GOT3 (cell line): ENCODE results near the gene CBFA2T3.
"Not testable (repeated sequence)": the region's sequence is repeated elsewhere in the genome, so short reads cannot be mapped to it uniquely, and the experiment has no call there.

Source experiments
- DNase-seq: peaks from one replicate; lab custom pipeline; 2025; ENCODE audit warnings: mixed read lengths; lab: John Stamatoyannopoulos, UW

Gene CBFA2T3

GRCh38 chr16:88908307-88908706, 68.7 kb downstream of the CBFA2T3 start:
- no peak for DNase-seq

GRCh38 chr16:88907768-88908167, 69.2 kb downstream of the CBFA2T3 start:
- no peak for DNase-seq

DNA sequence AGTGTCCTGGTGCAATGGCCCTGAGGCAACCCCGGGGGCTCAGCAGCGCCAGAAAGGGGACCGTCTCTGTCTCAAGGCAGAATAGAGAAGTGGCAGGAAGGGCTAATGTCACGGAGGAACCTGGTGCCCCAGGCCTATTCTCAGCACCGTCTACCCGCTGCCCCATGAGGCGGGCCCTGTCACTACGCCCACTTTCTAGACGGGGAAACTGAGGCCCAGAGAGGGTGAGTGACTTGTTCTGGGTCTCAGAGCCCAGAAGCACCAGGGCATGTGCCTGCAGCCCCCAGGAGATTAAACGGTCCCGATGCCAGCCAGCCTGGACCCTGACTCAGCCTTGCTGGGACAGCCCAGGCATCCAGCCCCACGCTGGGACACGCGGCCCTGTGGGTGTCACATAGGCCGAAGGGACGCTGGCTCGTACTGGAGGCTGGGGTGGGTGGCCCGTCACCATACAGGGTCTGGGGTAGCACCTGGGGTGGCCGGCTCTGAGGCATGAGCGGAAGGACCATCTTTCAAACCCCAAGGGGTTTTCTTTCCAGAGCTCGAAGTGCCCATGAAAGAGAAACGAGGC, 70.4 kb downstream of the CBFA2T3 start:
- DNase-seq = no peak

DNA sequence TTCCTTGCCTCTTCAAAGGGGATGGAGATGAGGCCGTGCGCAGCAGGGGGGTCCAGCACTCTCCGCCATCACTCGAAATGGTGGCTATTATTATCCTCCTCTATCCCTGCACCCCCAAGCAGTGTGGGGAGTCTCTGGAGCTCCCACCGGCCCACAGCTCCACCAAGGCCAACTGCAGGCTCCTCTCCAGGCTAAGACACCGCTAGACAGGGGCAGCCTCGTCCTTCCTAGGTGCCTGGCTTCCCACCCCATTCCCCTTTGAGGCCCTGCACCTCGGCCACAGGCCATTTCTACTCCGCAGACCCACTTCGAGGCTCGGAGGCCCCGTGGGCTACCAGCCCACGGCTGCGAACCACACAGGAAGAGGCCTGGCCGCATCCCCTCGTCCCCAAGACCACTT, 71.0 kb downstream of the CBFA2T3 start:
- no peak for DNase-seq

DNA sequence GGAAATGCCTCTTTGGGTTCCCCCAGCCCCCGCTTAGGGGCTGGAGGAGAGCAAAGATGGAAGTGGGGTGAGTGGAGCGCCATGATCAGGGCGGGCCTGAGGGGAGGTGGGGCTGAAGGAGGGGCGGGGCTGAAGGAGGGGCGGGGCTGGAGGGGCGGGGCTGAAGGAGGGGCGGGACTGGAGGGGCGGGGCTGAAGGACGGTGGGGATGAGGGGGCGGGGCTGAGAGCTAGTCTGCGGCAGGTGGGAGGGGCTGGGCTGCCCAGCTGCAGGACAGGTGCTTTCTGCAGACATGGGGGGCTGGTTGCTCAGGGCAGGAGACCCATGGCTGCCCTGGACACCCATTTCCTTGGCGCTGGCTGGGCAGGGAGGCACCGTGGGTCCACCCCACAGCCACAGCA, 71.4 kb downstream of the CBFA2T3 start:
- no peak for DNase-seq

DNA sequence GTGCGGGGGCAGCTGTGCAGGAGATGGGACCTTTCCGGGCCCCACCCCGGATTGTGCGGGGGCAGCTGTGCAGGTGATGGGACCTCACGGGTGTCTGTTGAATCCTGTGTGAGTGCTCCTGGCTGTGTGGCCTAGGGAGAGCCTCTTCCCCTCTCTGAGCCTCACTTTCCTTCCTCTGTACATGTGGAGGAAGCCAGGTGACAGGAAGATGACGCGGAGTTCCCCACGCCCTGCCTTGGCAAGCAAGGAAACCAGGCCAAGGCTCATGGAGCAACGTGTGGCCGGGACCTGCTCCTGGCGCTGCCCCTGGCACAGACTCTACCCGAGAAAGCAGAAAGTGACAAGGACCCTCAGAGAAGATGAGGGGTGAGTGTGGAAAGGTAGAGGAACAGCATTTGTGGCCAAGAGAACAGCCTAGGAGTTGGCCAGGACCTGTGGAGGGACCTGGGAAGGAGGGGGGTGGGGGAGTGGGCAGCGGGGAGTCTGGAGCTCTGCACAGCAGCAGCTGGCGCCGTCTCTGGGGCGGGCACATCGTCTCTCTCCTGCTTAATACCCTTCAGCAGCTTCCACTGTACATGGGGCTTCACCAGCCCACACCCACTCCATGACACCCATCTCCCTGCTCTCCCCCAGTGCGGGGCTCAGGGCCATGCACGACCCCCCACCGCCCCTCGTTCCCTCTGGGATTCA, 72.2 kb downstream of the CBFA2T3 start:
- DNase-seq = no peak

GRCh38 chr16:88903267-88903666, 73.7 kb downstream of the CBFA2T3 start:
- no peak for DNase-seq

- no peak for DNase-seq
These were observed 74.3 kb downstream of the CBFA2T3 start for GRCh38 chr16:88902744-88903143.

DNA sequence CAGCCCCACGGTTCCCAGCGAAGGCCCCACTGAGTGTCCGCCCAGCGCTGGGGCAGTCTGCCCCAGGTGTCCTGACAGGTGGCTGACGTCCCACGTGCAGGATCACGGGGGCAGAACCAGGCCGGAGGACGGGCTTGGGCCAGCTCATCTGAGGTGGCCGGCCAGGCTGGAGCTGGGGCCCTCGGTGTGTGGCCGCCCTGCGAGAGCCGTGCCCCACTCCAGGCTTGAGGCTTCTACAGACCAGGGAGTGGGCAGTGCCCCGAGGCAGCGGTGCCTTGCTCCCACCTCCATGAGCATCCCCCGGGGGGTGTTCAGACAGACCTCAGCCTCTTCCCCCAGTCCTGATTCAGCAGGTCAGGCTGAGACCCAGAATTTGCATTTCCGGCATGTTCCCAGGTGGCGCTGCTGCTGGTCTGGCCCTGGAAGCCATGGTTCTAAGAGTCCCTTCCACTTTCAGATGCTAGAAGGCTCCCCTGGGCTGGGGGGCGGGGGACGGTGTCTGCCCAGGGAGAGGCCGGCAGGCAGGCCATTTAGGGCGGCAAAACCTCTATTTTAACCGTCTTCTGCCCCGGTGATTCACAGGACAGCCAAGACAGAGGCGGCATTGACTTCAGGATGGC, 75.2 kb downstream of the CBFA2T3 start:
- DNase-seq = no peak

DNA sequence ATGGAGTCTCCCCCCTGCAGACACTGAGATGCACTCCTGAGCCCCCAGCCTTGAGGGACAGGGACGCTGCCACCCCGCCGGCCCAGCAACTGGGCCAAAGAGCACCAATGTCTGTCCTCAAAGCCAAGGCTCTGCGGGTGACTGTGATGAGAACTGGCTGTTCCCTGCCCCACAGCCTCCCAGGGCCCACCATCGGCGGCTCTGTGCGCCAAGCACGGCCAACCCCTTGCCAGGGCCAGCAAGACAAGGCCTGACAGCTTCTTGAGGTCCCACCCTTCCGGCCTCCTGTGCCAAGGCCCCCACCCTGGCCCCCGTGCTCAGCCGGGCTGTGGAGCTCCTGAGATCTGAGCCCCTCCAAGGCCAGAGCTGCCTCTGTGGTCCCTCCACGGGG, 76.3 kb downstream of the CBFA2T3 start:
- no peak for DNase-seq

DNA sequence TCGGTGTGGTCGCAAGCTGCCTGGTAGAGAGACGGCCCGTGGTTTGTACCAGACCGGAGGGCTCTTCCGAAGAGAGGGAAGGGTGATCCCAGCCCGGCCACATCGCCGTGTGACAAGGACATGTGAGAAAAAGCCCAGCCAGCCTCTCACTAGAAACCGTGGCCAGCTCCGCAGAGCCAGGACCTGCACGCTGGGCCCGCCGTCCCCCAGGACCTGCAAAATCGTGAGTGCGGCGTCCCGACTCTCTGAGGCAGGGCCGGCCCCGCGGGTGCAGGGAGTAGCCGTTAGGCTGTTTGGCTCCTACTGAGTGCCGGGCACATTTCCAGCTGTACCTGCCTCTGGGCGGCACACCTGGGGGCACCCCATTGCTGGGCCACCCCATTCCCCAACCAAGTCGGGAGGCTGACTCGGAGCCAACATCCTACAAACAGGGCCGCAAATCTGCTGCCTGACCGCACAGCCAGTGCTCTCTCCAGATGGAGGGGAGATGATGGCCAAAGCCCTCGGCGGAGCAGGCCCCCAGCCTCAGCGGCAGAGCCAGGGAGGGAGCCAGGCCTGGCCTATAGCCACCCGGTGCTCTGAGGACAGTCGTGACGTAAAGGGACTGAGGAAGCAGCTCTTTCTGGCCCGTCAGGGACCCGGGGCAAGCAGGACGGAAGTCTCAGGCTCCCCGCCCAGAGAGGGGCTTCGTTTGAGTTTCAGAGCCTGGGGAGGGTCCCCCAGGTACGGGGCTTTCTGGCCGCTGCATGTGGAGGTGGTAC, 76.9 kb downstream of the CBFA2T3 start:
- DNase-seq = no peak

DNA sequence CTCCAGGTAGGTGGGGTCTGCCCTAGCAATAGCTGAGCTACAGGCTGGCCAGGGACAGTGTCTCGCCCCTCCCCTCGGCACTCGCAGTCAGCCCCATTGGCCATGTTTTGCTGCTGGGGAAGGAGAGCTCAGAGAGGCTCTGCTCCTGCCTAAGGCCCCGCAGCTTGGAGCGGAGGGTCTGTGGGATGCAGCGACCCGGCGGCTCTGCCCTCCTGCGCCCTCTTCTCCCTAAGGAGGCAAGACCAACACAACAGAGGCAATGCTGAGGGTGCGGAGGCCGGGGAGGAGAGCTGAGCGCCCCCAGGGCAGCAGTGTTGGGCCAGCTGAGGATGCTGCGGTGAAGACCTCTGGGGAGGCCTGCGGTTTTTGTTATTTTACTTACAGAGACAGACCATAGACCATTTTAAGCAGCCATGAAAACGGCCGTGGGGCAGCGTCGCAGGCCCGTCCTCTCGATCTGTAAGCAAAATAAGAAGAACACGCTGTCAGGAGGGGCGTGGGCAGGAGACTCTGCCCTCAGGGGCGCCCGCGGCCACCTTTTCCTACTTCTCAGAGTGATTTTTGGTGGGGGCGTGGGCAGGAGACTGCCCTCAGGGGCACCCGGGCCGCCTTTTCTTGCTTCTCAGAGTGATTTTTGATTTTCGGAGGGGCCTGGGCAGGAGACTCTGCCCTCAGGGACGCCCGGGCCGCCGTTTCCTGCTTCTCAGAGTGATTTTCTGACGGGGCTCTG, 79.1 kb downstream of the CBFA2T3 start:
- DNase-seq = no peak

GRCh38 chr16:88896238-88897070, 80.6 kb downstream of the CBFA2T3 start:
- DNase-seq = no peak

DNA sequence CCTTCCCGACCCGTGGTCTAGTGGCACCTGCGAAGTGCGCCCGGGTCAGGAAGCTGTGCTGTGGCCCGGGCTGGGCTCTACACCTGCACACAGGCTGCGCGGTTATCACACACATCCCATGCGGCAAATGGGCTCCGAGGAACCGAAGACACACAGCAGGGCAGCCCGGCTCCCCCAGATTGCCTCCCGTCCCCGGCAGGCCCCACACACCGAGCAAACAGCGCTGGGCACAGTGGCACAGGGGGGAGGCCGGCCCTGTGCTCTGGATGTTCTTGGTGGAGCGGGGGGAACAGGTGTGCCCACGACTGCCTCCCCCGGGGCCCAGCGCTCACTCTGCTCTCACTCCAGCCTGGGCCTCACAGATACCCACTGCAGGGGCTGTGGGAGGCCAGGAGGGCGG, 81.7 kb downstream of the CBFA2T3 start:
- no peak for DNase-seq

- no peak for DNase-seq
These were observed 82.2 kb downstream of the CBFA2T3 start for GRCh38 chr16:88894681-88895300.

GRCh38 chr16:88894266-88894665, 82.7 kb downstream of the CBFA2T3 start:
- not testable (repeated sequence) for DNase-seq

DNA sequence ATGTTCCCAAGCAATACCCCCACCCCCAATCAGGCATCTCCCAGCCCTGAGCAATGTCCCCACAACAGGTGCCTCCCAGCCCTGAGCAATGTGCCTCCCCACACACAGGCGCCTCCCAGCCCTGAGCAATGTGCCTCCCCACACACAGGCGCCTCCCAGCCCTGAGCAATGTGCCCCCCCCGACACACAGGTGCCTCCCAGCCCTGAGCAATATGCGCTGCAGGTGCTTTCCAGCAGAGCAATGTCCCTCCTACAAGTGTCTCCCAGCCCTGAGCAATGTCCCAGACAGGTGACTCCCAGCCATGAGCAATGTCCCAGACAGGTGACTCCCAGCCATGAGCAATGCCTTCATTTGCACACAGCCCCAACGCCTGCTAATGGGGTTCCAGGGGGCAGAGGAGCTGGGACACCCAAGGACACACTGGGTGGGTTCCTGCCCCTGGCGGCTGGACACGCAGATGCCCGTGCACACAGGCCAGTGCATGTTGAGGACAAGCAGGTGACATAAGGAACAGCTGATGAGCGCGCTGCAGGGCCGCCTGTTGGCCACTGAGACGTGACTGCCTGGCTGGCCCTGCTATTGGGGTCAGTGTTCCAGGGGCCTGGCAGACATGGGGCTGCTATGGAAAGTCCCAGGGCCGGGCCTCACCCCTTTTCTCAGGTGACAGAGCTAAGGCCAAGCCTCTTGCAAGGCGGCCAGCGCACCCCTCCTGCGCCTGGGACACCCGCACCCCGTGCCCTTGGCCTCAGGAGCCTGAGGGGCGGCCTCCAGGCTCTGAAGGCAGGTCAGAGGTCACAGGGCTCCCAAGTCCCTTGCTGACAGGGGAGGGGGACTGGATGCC, 83.7 kb downstream of the CBFA2T3 start:
- DNase-seq = no peak

DNA sequence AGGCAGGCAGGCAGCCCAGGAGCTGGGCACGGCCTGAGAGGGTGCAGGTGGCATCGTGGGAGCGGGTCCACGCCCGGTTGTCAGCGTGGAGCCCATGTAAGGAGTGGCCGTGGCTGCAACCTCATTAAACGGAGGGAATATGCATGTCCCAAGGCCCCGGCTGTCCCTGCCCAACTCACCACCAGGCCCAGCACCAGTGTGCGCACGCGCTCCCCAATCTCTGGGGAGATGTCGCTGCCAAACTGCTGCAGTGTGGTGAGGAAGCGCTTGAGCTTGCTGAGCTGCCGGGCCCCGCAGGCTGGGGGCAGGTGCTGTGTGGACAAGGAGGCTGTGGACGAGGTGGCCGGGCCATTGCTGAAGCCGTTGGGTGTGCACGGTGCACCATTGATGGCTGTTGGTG, 84.9 kb downstream of the CBFA2T3 start:
- DNase-seq = no peak

- no peak for DNase-seq
These were observed 85.9 kb downstream of the CBFA2T3 start for GRCh38 chr16:88891083-88891482.
